WTC11 (cell line): ENCODE measurements around the gene IQSEC1. TPM values are rescaled to one million over a fixed set of nuclear protein-coding genes. Genes with fewer than 3 reads are reported as not detected.

ENCODE experiments used
- ATAC-seq: fragments of 200-7000 bp; cut with Tn5 transposase; 2 replicates; pipeline ENCODE4 v1.10.0; 2021; ENCODE audit warnings: mild to moderate bottlenecking, moderate library complexity
- CTCF ChIA-PET: fragments of 300-600 bp; sonication (Branson Sonifier 250); formaldehyde crosslinking; loops from one replicate; lab custom pipeline; 2021; ENCODE audit warnings: antibody characterized with exemption; lab: Charles Lee
- POLR2A ChIA-PET: fragments of 350-600 bp; sonication (Branson Sonifier 250); formaldehyde crosslinking; loops from one replicate; lab custom pipeline; 2021; ENCODE audit warnings: antibody characterized with exemption; lab: Charles Lee
- DNase-seq: peaks from one replicate; pipeline ENCODE4 v3.0.0; 2021; ENCODE audit warnings: low spot score
- H3K27ac Mint-ChIP-seq: 2 replicates; pipeline ENCODE4 v1.8.0; 2021; ENCODE audit warnings: mixed read lengths
- H3K27me3 Mint-ChIP-seq: 2 replicates; pipeline ENCODE4 v1.8.0; 2021; ENCODE audit warnings: low read depth, mild to moderate bottlenecking, moderate library complexity, mixed read lengths
- H3K36me3 Mint-ChIP-seq: 2 replicates; pipeline ENCODE4 v1.8.0; 2021; ENCODE audit warnings: mixed read lengths
- H3K4me1 Mint-ChIP-seq: 2 replicates; pipeline ENCODE4 v1.8.0; 2022; ENCODE audit warnings: mixed read lengths
- H3K4me3 Mint-ChIP-seq: 2 replicates; pipeline ENCODE4 v1.8.0; 2021; ENCODE audit warnings: mild to moderate bottlenecking, moderate library complexity, mixed read lengths
- H3K9me3 Mint-ChIP-seq: 2 replicates; pipeline ENCODE4 v1.8.0; 2021; ENCODE audit warnings: mixed read lengths
- ATF6 ChIP-seq: sonication (generic); formaldehyde crosslinking; IDR thresholded peaks from 2 replicates; pipeline ENCODE4 v1.8.1; 2023; ENCODE audit warnings: mild to moderate bottlenecking, missing genetic modification reagents
- CREM ChIP-seq: sonication (generic); formaldehyde crosslinking; IDR thresholded peaks from 2 replicates; pipeline ENCODE4 v1.8.1; 2022; ENCODE audit warnings: mild to moderate bottlenecking, missing genetic modification reagents, moderate library complexity
- EMX1 ChIP-seq: fragments of 250-450 bp; sonication (Bioruptor Pico); IDR thresholded peaks from 2 replicates; pipeline ENCODE4 v1.8.0; 2021; ENCODE audit warnings: mild to moderate bottlenecking
- ESRRA ChIP-seq: sonication (generic); formaldehyde crosslinking; IDR thresholded peaks from 2 replicates; pipeline ENCODE4 v1.8.1; 2022; ENCODE audit warnings: mild to moderate bottlenecking, missing genetic modification reagents, borderline replicate concordance
- FOXK1 ChIP-seq: sonication (generic); formaldehyde crosslinking; IDR thresholded peaks from 2 replicates; pipeline ENCODE4 v1.8.0; 2022; ENCODE audit warnings: mild to moderate bottlenecking, moderate library complexity, missing genetic modification reagents
- IRF2 ChIP-seq: sonication (generic); formaldehyde crosslinking; IDR thresholded peaks from 2 replicates; pipeline ENCODE4 v1.8.0; 2022; ENCODE audit warnings: low read depth, missing genetic modification reagents, borderline replicate concordance
- NR3C1 ChIP-seq: sonication (generic); formaldehyde crosslinking; conservative IDR thresholded peaks from 2 replicates; pipeline ENCODE4 v1.8.1; 2023; ENCODE audit warnings: low read depth, mild to moderate bottlenecking, missing genetic modification reagents
- SMAD3 ChIP-seq: sonication (generic); formaldehyde crosslinking; IDR thresholded peaks from 2 replicates; pipeline ENCODE4 v1.8.0; 2022; ENCODE audit warnings: missing genetic modification reagents, mild to moderate bottlenecking, borderline replicate concordance
- STAT6 ChIP-seq: sonication (generic); formaldehyde crosslinking; conservative IDR thresholded peaks from 2 replicates; pipeline ENCODE4 v1.8.1; 2023; ENCODE audit warnings: mild to moderate bottlenecking, low read depth, missing genetic modification reagents, moderate library complexity
- ZNF138 ChIP-seq: sonication (generic); formaldehyde crosslinking; conservative IDR thresholded peaks from 2 replicates; pipeline ENCODE4 v1.8.1; 2022; ENCODE audit warnings: mild to moderate bottlenecking, moderate library complexity, missing genetic modification reagents
- ZNF396 ChIP-seq: fragments of 250-450 bp; sonication (Bioruptor Pico); IDR thresholded peaks from 2 replicates; pipeline ENCODE4 v1.8.0; 2021; ENCODE audit warnings: mild to moderate bottlenecking, moderate library complexity, borderline replicate concordance
- total RNA-seq: library from RNA; stranded (reverse); gene quantifications from 3 replicates; pipeline ENCODE4 v1.2.3, GENCODE V29; 2021
- TF ChIP-seq, protein P1 (sequence below): sonication (generic); formaldehyde crosslinking; IDR thresholded peaks from 2 replicates; pipeline ENCODE4 v1.8.0; 2022; ENCODE audit warnings: missing genetic modification reagents
- TF ChIP-seq, protein P2 (sequence below): sonication (generic); formaldehyde crosslinking; IDR thresholded peaks from 2 replicates; pipeline ENCODE4 v1.8.1; 2023; ENCODE audit warnings: mild to moderate bottlenecking, missing genetic modification reagents, moderate library complexity
- TF ChIP-seq, protein P3 (sequence below): fragments of 250-450 bp; sonication (Bioruptor Pico); conservative IDR thresholded peaks from 2 replicates; pipeline ENCODE4 v1.9.0; 2021; ENCODE audit warnings: mild to moderate bottlenecking
- TF ChIP-seq, protein P4 (sequence below): sonication (generic); formaldehyde crosslinking; IDR thresholded peaks from 2 replicates; pipeline ENCODE4 v1.8.0; 2023; ENCODE audit warnings: missing genetic modification reagents, mild to moderate bottlenecking, borderline replicate concordance

IQSEC1 gene
- total RNA-seq, 1 experiment from 2014 or later: 35.0 TPM

DNA sequence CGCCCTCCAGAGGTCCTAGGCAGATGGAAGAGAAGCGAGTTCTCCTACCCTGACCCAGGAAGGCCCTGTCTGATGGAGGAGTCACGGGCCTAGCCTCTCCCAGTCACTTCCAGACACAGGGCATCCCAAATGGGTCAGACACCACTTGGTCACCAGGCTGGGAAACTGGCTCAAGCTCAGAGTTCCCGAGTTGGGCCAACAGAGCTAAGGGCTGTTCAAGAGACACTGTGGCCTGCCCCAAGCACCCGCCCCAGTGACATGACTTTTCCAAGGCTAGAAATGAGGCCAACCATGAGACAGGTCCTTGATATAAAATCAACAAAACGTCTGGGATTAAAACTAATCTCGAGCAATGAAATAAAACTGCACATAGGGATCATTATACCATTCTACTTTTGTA, 113.8 kb downstream of the IQSEC1 start:
- ChIA-PET CTCF (interaction anchor here (1.3 to 4.0 kb wide), 5 partner anchors 12 to 133 kb away, joined by 3 to 14 read pairs (median 6); no protein-coding TSS in a partner anchor), POLR2A (no interaction called here)
- no peaks in the 10 kb centered on the region for H3K9me3 Mint-ChIP-seq
- TF ChIP-seq, protein P1, sequence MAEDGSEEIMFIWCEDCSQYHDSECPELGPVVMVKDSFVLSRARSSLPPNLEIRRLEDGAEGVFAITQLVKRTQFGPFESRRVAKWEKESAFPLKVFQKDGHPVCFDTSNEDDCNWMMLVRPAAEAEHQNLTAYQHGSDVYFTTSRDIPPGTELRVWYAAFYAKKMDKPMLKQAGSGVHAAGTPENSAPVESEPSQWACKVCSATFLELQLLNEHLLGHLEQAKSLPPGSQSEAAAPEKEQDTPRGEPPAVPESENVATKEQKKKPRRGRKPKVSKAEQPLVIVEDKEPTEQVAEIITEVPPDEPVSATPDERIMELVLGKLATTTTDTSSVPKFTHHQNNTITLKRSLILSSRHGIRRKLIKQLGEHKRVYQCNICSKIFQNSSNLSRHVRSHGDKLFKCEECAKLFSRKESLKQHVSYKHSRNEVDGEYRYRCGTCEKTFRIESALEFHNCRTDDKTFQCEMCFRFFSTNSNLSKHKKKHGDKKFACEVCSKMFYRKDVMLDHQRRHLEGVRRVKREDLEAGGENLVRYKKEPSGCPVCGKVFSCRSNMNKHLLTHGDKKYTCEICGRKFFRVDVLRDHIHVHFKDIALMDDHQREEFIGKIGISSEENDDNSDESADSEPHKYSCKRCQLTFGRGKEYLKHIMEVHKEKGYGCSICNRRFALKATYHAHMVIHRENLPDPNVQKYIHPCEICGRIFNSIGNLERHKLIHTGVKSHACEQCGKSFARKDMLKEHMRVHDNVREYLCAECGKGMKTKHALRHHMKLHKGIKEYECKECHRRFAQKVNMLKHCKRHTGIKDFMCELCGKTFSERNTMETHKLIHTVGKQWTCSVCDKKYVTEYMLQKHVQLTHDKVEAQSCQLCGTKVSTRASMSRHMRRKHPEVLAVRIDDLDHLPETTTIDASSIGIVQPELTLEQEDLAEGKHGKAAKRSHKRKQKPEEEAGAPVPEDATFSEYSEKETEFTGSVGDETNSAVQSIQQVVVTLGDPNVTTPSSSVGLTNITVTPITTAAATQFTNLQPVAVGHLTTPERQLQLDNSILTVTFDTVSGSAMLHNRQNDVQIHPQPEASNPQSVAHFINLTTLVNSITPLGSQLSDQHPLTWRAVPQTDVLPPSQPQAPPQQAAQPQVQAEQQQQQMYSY (CRISPR knock-in tag): no peak
- TF ChIP-seq ESRRA (no peak), IRF2 (no peak), ZNF138 (CRISPR knock-in tag) (no peak), SMAD3 (CRISPR knock-in tag) (no peak), EMX1 (no peak), CREM (CRISPR knock-in tag) (no peak), STAT6 (CRISPR knock-in tag) (no peak), ATF6 (no peak), NR3C1 (CRISPR knock-in tag) (no peak), ZNF396 (CRISPR knock-in tag) (no peak)
- TF ChIP-seq, protein P2, sequence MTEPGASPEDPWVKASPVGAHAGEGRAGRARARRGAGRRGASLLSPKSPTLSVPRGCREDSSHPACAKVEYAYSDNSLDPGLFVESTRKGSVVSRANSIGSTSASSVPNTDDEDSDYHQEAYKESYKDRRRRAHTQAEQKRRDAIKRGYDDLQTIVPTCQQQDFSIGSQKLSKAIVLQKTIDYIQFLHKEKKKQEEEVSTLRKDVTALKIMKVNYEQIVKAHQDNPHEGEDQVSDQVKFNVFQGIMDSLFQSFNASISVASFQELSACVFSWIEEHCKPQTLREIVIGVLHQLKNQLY (CRISPR knock-in tag): no peak
- no peak overlapping the region for H3K4me3 Mint-ChIP-seq
- peaks cover 23% of the 10 kb centered on the region for H3K4me1 Mint-ChIP-seq
- no peaks in the 10 kb centered on the region for H3K27me3 Mint-ChIP-seq
- ATAC-seq: no peak
- H3K27ac Mint-ChIP-seq: no peak overlapping the region
- no peaks in the 10 kb centered on the region for H3K36me3 Mint-ChIP-seq
- DNase-seq: no peak

GRCh38 chr3:12957824-12958792, 115.1 kb downstream of the IQSEC1 start:
- H3K27me3 Mint-ChIP-seq: no peaks in the 10 kb centered on the region
- H3K36me3 Mint-ChIP-seq: no peaks in the 10 kb centered on the region
- peak overlapping the region; percentile 44; the same call in 1 of the 2 replicates for H3K27ac Mint-ChIP-seq
- no peaks in the 10 kb centered on the region for H3K9me3 Mint-ChIP-seq
- no peak overlapping the region for H3K4me3 Mint-ChIP-seq
- ChIA-PET POLR2A (no interaction called here), CTCF (interaction anchor here (0.5 to 4.0 kb wide), 2 partner anchors 26 to 187 kb away, joined by 4 to 14 read pairs; no protein-coding TSS in a partner anchor)
- no peak for DNase-seq
- ATAC-seq: no peak
- peaks cover 23% of the 10 kb centered on the region for H3K4me1 Mint-ChIP-seq
- no peak for TF ChIP-seq FOXK1 (CRISPR knock-in tag)
- TF ChIP-seq, protein P3, sequence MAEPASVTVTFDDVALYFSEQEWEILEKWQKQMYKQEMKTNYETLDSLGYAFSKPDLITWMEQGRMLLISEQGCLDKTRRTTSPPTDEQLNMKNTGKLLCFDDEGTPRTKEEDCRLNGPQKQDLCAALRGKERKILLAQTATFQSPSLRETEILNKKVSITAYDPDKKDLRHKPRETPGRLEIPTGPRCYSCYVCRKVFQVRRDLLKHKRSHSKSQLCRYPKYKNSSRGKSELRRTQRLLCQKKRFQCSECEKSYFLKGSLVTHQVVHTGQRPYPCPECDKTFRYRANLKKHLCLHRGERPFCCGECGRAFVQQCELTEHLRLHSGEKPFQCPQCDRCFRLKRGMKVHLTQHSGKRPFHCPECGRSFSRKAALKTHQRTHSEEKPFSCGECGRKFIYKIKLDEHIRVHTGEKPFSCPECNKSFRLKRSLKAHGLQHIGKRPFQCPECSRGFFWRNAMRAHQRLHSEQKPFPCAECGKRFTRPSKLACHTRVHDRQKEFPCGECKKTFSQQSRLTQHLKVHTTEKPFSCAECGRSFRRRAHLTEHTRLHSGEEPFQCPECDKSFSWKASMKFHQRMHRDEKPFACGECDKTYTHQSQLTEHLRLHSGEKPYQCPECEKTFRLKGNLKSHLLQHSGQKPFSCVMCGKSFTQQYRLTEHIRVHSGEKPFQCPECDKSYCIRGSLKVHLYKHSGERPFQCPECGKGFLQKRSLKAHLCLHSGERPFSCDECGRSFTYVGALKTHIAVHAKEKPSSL (CRISPR knock-in tag): no peak
- TF ChIP-seq, protein P4, sequence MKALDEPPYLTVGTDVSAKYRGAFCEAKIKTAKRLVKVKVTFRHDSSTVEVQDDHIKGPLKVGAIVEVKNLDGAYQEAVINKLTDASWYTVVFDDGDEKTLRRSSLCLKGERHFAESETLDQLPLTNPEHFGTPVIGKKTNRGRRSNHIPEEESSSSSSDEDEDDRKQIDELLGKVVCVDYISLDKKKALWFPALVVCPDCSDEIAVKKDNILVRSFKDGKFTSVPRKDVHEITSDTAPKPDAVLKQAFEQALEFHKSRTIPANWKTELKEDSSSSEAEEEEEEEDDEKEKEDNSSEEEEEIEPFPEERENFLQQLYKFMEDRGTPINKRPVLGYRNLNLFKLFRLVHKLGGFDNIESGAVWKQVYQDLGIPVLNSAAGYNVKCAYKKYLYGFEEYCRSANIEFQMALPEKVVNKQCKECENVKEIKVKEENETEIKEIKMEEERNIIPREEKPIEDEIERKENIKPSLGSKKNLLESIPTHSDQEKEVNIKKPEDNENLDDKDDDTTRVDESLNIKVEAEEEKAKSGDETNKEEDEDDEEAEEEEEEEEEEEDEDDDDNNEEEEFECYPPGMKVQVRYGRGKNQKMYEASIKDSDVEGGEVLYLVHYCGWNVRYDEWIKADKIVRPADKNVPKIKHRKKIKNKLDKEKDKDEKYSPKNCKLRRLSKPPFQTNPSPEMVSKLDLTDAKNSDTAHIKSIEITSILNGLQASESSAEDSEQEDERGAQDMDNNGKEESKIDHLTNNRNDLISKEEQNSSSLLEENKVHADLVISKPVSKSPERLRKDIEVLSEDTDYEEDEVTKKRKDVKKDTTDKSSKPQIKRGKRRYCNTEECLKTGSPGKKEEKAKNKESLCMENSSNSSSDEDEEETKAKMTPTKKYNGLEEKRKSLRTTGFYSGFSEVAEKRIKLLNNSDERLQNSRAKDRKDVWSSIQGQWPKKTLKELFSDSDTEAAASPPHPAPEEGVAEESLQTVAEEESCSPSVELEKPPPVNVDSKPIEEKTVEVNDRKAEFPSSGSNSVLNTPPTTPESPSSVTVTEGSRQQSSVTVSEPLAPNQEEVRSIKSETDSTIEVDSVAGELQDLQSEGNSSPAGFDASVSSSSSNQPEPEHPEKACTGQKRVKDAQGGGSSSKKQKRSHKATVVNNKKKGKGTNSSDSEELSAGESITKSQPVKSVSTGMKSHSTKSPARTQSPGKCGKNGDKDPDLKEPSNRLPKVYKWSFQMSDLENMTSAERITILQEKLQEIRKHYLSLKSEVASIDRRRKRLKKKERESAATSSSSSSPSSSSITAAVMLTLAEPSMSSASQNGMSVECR (CRISPR knock-in tag): no peak
